Upper lobe of right lung (tissue), 1 donor: ENCODE measurements around the gene HIP1. TPM values are rescaled to one million over a fixed set of nuclear protein-coding genes. Genes with fewer than 3 reads are reported as not detected.
A peak's percentile ranks its signal among the peaks of the same experiment; 100 is the strongest.

Experiments used
- ATAC-seq: fragments of 200-7000 bp; cut with Tn5 transposase; one replicate; pipeline ENCODE4 v1.9.1; 2020; ENCODE audit warnings: mild to moderate bottlenecking, moderate library complexity
- DNase-seq: peaks from one replicate; pipeline ENCODE4 v3.0.0-alpha.2; 2020
- H3K27ac ChIP-seq: fragments of 200-600 bp; one replicate; pipeline ENCODE4 v1.8.0; 2022
- H3K27me3 ChIP-seq: fragments of 200-600 bp; one replicate; pipeline ENCODE4 v1.8.0; 2022; ENCODE audit warnings: mild to moderate bottlenecking
- H3K36me3 ChIP-seq: fragments of 200-600 bp; one replicate; pipeline ENCODE4 v1.8.0; 2022
- H3K4me1 ChIP-seq: fragments of 200-600 bp; one replicate; pipeline ENCODE4 v1.8.0; 2022
- H3K4me3 ChIP-seq: fragments of 200-600 bp; one replicate; pipeline ENCODE4 v1.8.0; 2022; ENCODE audit warnings: mild to moderate bottlenecking
- H3K9me3 ChIP-seq: fragments of 200-600 bp; one replicate; pipeline ENCODE4 v1.8.0; 2022
- intact Hi-C: fragments of 100-400 bp; cut with DNase I; formaldehyde crosslinking; loops from one replicate; pipeline ENCODE4 v1.11.0; 2022
- total RNA-seq: library from RNA; stranded (reverse); fragmentation: NEBNext Ultra II Directional; extraction: Animal tissue kit (Norgen Biotek cat#: 25700); gene quantifications from one replicate; pipeline ENCODE4 v1.2.1, GENCODE V29; 2021
- TF ChIP-seq, protein P1 (sequence below): fragments of 200-600 bp; IDR thresholded peaks from one replicate; pipeline ENCODE4 v1.8.0; 2022; ENCODE audit warnings: antibody characterized with exemption
- donor health status: DM: no; HTN: yes; CAD: no; lungs with severe emphysema.

HIP1 gene
- total RNA-seq, 1 donor from 2014 or later: 86.2 TPM

DNA sequence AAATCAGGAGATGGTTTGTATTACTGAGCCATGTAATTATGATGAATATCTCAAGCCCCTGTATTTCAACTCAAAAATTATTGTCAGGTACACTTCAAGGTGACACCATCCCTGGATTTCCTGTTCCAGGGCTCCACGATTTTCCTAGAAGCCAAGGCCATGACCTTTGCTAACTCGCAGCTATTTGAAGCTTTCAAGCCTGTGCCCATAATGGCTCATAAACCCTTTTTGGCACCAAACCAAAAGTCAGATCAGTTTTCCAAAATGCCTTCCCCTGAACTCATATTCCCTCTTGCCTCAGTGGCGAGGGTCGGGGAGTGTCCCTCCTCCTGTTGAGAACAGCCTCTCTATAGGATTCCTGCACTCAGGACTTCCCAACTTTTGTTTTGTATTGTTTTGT is 70.8 kb downstream of the HIP1 start:
- no peaks in the 10 kb centered on the region for H3K27me3 ChIP-seq
- no peaks in the 10 kb centered on the region for H3K9me3 ChIP-seq
- H3K4me1 ChIP-seq: no peaks in the 10 kb centered on the region
- H3K4me3 ChIP-seq: no peak overlapping the region
- TF ChIP-seq, protein P1, sequence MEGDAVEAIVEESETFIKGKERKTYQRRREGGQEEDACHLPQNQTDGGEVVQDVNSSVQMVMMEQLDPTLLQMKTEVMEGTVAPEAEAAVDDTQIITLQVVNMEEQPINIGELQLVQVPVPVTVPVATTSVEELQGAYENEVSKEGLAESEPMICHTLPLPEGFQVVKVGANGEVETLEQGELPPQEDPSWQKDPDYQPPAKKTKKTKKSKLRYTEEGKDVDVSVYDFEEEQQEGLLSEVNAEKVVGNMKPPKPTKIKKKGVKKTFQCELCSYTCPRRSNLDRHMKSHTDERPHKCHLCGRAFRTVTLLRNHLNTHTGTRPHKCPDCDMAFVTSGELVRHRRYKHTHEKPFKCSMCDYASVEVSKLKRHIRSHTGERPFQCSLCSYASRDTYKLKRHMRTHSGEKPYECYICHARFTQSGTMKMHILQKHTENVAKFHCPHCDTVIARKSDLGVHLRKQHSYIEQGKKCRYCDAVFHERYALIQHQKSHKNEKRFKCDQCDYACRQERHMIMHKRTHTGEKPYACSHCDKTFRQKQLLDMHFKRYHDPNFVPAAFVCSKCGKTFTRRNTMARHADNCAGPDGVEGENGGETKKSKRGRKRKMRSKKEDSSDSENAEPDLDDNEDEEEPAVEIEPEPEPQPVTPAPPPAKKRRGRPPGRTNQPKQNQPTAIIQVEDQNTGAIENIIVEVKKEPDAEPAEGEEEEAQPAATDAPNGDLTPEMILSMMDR: no peak
- H3K36me3 ChIP-seq: no peaks in the 10 kb centered on the region
- ATAC-seq: no peak
- intact Hi-C loops: no loop called here
- no peak for DNase-seq
- no peak overlapping the region for H3K27ac ChIP-seq

DNA sequence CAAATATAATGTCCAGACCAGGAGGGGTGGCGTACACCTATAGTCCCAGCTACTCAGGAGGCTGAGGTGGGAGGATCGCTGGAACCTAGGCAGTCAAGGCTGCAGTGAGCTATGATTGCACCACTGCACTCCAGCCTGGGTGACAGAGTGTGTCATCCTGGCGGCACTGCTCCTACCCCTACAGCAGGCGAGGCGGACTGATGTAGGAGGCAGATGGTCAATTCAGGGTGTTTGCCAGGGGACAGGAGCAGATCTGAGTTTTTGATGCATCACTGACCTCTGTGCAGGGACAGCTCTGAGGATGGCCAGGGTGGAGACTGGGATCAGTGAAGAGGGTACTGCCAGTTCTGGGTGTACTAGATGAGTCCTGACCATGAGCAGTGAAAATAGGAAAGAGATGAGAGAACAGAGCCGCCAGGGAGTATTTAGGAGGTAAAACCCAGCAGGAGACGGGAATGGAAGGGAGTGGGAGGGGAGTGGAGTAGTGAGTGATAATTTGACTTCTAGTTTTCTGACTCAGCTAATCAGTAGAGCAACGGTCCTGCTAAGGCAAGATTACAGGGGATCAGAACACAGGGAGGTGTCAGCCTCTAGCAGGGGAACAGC is 75.3 kb downstream of the HIP1 start:
- Histone ChIP-seq H3K9me3 (no peaks in the 10 kb centered on the region), H3K36me3 (no peaks in the 10 kb centered on the region), H3K4me1 (peaks cover 4% of the 10 kb centered on the region), H3K27me3 (no peaks in the 10 kb centered on the region), H3K27ac (no peak overlapping the region), H3K4me3 (no peak overlapping the region)
- intact Hi-C loops: no loop called here
- no peak for DNase-seq
- no peak for ATAC-seq
- TF ChIP-seq, protein P1: no peak

DNA sequence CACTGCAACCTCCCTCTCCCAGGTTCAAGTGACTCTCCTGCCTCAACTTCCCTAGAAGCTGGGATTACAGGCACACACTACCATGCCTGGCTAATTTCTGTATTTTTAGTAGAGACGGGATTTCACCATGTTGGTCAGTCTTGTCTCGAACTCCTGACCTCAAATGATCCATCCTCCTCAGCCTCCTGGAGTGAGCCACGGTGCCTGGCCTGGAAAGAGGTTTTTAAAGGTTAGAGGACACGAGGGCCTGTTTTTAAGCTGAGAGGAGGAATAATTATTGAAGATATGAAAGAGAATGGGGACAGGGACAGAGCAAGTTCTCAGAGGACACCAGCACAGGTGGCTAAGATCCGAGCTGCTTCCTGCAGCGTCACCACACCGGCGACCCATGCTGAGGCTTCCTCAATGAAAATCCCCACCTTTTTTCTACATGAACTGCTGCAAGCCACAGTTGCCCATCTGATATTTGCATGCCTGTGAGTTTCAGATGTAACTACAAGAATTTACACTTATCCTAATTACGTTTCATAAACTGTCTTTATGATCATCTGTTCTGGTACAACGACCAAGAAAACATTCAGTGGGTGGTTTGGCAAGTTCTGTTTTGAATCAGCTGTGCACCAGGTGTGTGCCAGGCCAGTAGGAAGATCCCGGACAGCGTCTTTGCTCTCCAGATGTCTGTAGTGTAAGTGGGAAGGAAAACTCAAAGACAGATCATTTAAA is 76.0 kb downstream of the HIP1 start:
- Histone ChIP-seq H3K36me3 (no peaks in the 10 kb centered on the region), H3K4me3 (no peak overlapping the region), H3K27me3 (no peaks in the 10 kb centered on the region), H3K4me1 (peaks cover 4% of the 10 kb centered on the region), H3K9me3 (no peaks in the 10 kb centered on the region), H3K27ac (no peak overlapping the region)
- no peak for ATAC-seq
- intact Hi-C loops: no loop called here
- TF ChIP-seq, protein P1: no peak
- no peak for DNase-seq

DNA sequence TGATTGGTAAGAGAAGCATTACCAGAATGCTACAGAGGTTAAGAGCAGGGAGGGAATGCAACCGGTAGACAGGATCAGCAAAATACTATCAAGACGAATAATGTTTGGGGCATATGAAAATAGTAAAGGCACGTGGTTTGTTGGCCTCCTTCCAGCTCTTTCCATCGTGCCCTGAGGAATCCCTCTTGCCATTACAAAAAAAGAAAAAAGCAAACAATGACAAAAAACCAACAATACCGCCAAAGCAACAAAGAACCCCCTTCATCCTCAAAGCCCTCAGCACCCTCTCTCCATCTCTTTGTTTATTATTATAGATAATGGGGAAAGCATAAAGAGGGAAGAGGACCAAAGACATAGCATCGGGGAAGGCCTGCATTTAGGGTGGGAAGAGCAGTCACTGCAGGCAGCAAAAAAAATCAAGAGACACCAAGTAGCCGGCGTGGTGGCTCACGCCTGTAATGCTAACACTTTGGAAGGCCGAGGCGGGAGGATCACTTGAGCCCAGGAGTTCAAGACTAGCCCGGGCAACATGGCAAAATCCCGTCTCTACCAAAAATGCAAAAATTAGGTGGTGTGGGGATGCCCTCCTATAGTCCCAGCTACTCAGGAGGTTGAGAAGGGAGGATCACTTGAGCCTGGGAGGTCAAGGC is 78.0 kb downstream of the HIP1 start:
- Histone ChIP-seq H3K9me3 (no peaks in the 10 kb centered on the region), H3K4me3 (no peak overlapping the region), H3K27me3 (no peaks in the 10 kb centered on the region), H3K27ac (no peak overlapping the region), H3K36me3 (no peaks in the 10 kb centered on the region), H3K4me1 (peaks cover 4% of the 10 kb centered on the region)
- DNase-seq (no peak), ATAC-seq (no peak)
- intact Hi-C loops: no loop called here
- TF ChIP-seq, protein P1: no peak

DNA sequence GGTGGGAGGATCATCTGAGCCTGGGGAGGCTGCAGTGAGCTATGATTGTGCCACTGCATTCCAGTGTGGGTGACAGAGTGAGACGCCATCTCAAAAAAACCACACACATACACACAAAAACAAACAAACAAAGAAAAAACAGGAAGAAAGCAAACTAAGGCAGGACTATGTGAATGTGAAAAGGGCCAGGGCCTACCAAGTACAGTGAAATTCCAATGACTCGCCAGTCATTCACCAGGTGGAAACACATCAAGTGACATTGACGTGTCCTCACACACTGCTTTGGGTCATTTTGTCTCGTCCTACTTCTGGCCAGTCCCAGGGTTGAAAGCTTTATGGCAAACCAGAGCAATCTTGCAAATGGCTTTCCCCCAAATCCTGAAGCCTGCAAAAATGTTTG is 79.9 kb downstream of the HIP1 start:
- peak overlapping the region; percentile 74 for H3K27ac ChIP-seq
- H3K4me3 ChIP-seq: no peak overlapping the region
- peaks cover 4% of the 10 kb centered on the region for H3K4me1 ChIP-seq
- TF ChIP-seq, protein P1: no peak
- no peak for DNase-seq
- no peaks in the 10 kb centered on the region for H3K9me3 ChIP-seq
- no peaks in the 10 kb centered on the region for H3K27me3 ChIP-seq
- H3K36me3 ChIP-seq: no peaks in the 10 kb centered on the region
- intact Hi-C loops: no loop called here
- ATAC-seq: no peak
